NCI-H1105 treated with DMSO at 0.1 percent for 48 hours (cell line): ENCODE results near the gene DLX5.
"Not testable (repeated sequence)": the region's sequence is repeated elsewhere in the genome, so short reads cannot be mapped to it uniquely, and the experiment has no call there.

ENCODE experiments used
- DNase-seq: peaks from one replicate; lab custom pipeline; 2025; lab: John Stamatoyannopoulos, UW

DLX5 gene

DNA sequence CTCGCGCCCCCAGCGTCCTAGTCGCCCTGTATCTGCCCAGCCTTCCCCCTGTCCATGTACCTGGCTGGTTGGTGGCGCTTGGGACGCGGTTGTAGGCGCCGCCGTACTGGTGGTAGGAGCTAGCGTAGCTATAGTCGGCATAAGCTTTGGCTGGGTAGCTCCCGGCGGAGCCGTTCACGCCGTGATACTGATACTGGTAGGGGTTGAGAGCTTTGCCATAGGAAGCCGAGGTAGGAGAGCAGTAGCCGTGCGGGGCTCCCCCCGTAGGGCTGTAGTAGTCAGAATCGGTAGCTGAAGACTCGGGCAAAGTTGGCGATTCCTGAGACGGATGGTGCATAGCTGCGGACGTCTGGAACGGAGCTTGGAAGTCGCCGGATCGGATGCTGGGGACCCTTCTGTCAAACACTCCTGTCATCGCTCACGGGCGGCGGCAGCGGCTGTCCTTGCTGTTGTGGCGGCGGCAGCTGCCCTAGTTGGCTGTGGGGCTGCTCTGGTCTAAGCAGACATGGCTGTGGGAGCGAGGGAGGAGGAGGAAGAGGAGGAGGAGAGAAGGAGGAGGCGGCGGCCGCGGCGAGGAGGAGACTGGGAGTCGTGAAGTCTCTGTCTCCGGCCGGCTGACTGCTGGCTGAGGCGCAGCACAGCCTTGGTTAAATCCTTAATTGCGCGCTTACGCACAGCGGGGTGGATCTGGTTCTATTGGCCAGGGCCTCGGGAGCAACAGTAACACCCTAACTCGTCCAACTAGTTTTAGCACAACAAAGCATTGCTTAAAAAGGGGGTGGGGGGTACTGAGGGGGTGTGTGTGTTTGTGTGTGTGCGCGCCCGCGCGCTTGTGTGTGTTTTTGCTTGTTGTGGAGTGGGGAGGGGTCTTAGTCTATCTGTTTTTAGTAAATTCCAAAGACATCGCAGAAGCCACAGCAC is at the start of gene DLX5:
Gene DLX5 (minus strand): TSS at position 623 of the 921 bp plus-strand sequence. CDS start 208 bp downstream, at position 415.
- DNase-seq, result peak; percentile 96

DNA sequence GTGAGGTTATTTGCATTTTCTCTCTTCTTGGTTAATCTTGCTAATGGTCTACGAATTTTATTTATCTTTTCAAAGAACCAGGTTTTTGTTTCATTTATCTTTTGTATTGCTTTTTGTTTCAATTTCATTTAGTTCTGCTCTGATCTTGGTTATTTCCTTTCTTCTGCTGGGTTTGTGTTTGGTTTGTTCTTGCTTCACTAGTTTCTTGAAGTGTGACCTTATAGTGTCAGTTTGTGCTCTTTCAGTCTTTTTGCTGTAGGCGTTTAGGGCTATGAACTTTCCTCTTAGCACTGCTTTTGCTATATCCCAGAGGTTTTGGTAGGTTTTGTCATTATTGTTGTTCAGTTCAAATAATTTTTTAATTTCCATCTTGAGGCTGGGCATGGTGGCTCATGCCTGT is 47.4 kb upstream of the DLX5 start:
- DNase-seq, result not testable (repeated sequence)

DNA sequence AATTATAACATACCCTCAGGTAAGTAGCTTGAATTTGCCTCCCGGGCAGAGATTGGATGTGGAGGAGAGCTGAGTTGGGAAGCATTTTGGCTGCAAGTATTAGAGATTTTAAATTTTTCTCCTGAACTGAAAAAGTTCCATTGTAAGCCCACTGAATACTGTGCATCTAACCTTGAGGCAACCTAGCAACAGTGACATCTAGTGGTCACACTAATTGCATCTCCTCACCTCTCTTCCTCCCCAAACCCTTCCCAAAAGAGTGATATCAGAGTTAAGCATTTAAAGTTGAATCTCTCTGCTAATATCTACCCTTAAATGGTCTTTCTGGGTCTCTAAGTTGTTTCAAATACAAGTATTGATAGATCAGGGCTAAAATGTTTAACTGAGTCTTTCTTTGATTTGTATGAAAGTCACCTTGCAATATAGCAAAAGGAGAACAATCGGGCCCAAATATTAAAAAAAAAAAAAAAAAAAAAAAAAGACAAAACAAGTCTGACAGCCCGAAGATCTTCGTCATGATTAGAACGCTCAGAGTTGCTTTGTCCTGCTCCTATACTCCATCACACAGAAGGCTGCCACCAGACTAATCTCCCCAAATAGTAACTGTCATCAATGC is 40.4 kb upstream of the DLX5 start:
- peak; percentile 71 for DNase-seq

DNA sequence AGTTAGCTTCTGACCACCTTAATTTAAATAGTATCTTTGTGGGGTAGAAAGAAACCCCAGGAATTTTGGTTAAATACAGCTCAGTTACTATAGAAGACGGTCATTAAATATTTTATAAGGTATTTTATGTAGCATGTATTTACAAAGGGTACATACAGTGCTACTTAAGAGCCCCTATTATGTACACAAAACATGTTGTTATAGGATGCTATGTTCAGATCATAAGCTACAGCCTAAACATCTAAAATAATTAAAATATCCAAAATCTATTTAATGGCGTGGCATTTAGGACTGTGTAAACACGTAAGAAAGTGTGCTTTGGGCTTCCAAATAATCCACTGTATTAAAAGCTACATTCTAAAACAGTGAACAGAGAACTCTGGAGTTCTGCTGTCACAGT is 39.4 kb upstream of the DLX5 start:
- DNase-seq, result no peak

DNA sequence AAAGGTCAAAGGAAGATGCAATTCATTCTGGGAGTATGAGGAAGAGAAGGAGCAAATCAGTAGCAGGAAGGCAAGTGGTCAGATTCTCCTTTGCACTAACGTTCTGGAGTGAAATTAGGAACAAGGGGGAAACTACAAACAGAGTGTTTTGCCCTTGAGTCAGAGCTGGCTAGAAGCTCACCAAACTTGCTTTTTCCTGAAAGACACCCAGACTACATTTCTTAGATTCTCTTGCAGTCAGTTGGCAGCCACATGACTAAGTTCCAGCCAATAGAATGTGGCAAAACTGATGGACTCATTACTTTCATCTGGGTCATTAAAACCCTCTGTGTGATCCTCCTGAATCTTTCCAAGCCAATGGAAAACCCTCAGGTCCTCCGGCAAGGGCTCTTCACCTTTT is 18.6 kb upstream of the DLX5 start:
- no peak for DNase-seq

DNA sequence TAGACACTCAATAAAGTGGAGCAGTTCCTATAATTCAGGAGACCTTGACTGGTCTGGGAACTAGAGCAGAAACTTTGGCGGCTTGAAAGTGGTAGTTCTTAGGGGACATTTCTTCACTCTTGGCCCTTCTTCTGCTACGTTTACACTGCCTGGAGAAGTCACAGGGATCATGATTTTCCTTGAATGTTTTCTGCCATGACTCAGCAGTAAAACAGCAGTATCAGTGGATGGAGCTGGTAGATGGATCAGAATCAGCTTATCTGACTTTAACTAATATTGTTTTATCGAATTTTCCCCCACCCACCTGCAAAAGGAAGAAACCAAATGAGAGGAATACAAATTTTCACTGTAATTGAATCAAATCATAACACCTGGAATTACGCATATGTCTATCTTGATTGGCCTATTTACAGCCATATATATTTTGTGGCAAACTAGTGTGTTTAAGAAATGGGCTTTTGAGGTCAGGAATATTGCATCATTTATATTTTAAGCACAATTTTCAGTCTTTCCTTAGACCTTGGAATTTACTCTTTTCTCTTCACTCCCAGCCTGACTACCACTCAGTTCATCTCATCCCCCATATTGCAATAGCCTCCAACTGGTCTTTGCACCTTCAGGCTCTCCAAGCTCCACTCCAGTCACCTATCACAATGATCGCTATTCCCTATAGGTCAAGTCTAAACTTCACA is 14.9 kb upstream of the DLX5 start:
- DNase-seq, result no peak

DNA sequence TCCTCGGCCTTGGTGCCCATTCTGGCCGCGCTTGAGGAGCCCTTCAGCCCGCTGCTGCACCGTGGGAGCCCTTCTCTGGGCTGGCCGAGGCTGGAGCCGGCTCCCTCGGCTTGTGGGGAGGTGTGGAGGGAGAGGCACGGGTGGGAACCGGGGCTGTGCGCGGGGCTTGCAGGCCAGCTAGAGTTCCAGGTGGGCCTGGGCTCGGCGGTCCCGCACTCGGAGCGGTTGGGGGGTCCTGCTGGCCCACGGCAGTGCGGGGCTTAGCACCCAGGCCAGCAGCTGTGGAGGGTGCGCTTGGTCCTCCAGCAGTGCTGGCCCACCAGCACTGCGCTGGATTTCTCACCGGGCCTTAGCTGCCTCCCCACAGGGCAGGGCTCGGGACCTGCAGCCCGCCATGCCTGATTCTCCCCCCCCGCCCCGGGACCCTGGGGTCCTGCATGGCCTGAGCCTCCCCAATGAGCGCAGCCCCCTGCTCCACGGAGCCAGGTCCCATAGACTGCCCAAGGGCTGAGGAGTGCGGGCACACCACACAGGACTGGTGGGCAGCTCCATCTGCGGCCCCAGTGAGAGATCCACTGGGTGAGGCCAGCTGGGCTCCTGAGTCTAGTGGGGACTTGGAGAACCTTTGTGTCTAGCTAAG is 9.7 kb upstream of the DLX5 start:
- not testable (repeated sequence) for DNase-seq

DNA sequence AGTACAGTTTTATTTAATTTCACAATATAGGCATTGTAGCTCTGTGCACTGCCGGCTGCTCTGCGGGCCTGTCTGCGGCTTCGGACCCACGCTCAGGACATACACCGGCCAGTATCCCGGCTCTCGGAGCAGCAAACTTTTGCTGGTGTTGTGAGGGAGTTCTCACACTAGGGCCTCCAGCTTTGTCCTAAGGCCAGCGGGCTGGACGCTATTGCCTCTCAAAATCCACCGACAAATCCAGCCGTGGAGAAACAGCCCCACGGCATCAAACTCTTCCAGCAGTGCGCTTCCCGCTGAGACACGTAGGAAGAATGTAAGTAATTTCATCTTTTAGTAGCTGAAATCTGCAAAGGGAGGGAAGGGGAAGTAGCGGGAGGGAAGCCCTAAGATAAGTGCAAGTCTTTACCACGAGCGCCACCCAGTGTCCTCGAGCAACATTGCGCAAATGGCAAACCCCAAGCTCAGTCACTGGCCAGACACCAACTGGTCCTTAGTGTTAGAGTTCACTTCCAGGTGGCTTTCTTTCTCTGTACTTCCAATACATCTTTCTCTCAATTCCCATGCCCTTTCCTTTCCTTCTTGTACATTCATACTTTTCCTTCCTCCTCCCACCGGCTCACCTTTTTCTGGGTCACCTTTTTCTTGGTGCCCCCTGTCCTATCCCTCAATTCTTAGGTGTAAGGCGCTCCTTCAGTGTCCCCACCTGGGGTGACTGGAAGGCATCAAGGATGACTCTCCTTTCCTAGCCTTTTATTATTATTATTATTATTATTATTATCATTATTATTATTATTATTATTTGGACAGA is 3.0 kb upstream of the DLX5 start:
- DNase-seq, result peak; percentile 91

DNA sequence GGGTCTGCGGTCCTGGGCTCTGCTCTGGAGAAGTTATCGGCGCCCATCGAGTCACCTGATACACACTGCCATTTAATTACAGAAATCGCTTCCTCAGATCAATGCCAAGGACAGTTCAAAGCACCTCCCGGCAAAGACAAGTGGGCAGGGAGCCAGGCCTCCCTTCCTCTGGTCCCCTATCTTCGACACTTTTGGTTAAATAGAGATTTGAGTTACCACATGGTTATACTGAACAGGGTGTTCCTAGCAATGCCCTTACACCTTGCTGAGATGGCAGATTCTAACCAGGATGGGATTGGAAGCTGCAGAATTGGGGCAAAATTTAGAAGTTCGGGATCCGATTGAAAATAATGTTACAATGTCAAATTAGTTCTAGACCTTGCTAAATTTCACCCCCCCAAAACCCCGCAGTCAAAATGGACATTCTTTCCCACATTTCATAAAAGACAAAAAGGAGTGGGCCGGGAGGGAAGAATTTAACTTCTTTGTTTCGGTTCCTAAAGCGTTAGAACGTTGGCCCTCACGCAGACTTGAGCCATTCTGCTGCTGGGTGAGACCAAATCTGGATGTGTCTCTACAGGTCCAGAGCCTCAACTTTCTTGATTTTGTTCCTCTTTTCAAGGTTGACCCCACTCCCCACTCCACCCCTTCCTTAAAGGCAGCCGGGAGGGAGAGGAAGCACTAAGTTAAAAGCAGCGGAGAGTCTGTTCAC is 2.2 kb upstream of the DLX5 start:
- DNase-seq, result peak; percentile 95

DNA sequence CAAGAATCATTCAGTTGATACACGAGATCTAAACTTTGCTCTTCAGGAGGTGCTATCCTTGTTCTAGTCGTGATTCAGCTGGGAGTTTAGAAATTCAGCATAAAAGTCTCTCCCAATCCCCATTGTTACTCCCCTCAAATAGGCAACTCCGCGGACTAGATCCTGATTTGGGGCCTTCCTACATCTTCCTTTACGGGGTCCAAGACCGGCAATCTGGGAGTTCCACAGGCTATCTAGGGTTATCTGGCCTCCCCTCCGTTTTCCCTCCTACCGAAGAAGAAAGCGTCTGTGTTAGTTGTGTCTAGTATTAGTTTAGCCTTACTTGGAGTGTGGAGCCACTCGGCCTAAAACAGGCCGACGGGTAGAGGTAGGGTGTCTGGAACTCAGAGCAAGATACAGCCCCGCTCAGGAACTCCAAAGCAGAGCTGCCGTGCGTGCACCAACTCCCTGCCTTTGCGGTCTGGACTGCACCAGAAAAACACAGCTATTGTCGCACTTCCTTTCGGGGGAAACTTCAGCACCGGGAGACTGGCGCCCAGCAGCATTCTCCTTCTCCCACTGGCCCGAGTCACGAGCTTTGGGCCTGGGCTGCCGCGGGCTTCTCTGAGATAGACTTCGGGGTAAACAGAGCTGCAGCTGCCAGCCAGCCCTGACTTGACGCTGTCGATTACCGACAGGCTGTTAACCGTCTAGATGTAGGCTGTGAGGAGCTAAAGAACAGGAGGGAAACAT is 1.5 kb upstream of the DLX5 start:
- DNase-seq, result no peak

DNA sequence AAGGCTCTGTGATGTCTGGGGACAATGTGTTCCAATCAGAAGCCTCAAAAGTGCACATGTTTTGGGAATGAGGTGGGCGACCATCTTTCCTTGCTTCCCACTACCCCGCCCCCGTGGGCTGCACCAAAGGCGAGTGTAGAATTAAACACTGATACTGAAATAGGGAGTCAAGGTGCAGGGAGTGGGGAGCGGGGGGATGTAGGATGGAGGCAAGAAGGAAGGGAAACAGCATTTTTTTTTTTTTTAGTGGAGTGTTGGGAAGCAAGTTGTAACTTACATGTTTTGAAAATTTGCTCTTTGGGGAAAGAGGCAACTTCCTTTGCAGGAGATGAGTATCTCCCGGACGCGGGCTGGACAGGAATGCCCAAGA is 484 bp upstream of the DLX5 start:
- DNase-seq, result peak; percentile 96

DNA sequence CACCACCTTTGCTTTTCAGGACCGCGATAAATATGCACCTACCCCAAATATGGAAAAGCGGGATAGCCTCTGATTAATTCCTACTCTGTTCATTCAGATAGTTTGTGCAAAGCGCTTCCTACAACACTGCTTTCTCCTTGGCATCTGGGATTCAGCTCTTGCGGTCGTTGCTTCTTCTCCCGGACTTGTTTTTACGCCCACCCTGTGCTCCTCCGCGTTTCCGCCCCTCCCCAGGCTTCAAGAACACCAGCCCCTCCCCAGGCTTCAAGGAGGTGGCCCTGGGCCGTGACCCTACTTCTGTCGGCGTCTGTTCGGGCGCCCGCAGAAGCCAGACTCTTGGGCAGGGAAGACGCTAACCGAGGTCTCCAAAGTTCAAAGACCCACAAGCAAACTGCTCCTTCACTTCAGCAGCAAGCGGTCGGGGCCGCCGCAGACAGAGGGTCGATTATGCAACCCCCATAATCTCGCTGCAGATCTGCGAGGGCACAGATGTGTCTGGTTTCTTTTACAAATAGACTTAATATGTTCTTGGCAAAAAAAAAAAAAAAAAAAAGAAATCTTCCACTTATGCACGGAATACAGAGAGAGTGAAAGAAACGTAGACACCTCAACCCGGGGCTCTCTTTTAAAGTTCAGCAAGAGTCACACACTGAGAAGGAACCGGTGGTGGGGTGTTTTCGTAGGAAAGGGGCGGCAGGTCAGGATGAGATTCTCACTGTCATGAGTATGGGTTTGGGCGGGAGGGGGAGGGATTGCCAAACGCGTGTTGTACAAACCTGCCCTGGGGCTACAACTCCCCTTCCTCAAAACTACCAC is 1.9 kb downstream of the DLX5 start:
- DNase-seq, result no peak

DNA sequence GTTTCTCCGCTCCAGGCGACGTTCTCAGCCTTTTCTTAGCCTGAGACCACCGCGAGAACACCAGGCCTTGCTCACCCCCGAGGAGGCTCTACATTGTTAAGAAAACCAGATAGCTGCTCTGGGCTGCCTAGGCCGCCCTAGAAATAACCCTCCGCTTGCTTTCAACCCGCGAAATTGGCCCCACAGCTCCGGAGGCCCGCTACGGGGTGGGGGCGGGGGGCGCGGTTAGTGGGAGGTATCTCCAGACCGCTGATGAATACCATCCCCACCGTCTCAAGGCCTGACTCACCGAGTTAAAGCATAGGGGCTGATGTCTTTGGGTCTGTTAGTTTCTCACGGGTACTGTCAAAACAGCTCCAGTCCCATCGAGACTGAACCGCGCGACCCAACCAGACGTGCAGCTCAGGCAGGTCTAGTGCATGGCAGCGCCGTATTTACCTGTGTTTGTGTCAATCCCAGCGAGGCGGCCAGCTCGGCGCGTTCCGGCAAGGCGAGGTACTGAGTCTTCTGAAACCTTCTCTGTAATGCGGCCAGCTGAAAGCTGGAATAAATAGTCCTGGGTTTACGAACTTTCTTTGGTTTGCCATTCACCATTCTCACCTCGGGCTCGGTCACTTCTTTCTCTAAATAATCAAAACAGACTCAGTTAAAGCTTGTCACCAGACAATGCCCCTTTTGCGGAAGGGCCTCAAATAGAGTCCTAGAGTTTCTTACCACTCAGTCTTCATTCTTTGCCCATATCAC is 2.7 kb downstream of the DLX5 start:
- DNase-seq, result no peak

DNA sequence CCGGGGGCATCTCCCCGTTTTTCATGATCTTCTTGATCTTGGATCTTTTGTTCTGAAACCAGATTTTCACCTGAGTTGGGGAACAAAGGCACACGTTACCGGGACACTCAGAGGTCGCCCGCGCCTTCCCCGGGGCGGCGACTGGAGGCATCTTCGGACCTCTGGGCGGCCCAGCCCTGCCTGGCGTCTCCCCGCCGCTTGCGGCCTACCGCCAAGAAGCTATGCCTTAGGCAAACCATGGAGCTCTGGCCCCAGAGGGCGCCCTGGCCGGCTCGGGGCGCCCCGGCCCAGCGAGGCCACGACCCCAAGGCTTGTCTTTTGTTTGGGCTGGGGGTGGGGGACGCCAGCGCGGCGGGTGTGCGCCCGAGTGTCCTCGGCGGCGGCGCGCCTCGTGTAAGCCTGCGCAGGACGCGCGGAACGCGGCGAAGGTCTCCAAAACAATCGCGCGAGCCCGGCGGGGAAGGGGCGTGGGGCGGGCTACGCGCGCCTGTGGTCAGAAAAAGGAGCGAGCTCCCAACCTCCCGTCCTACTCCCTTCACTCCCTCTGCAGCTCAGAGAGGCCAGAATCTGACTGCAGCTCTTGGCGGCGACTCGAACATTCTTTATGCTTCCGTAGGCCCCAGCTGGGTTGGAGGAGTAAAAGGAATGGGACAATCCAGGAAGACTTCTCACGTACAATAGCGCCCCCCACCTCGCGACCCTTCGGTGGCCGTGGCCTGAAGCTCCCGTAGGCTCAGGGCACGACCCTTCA is 3.5 kb downstream of the DLX5 start:
- DNase-seq, result no peak

DNA sequence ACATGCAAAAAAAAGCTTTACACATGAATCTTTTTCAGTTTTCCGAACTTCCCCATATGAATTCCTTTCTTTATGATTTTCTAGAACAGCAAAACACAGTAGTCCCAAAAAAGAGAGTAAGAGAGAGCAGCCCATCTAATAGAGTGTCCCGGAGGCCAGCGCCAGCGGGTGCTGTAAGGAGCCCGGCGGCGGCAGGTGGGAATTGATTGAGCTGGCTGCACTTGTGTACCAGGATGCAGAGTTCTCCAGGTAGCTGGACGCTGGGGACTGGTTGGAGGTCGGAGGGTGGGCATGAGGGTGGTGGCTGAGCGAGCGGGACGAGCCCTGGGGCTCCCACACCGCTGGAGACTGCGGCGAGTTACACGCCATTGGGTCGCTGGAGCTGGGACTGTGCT is 4.0 kb downstream of the DLX5 start:
- DNase-seq, result no peak

DNA sequence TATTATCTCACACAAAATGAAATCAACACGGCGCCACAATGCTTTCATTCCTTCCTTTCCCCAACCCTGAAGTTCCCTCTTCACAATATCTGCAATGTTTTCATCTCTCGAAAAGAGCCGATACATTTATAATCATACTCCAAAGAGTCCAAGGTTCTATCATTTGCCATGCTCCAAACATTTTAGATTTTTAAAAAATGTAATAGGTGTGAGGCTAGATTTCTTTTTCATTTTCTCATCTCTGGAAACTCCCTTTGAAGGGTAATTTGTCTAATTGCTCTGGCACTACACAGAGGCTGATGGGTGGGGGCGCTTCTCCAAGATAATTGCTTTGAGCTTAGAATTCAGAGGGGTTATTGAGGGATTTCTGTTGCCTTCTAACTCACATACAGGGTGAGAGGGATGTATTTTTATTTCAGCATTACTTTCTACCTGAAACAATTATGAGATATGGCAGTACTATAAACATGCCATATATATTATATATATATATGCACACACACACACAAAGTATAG is 4.9 kb downstream of the DLX5 start:
- peak; percentile 84 for DNase-seq

DNA sequence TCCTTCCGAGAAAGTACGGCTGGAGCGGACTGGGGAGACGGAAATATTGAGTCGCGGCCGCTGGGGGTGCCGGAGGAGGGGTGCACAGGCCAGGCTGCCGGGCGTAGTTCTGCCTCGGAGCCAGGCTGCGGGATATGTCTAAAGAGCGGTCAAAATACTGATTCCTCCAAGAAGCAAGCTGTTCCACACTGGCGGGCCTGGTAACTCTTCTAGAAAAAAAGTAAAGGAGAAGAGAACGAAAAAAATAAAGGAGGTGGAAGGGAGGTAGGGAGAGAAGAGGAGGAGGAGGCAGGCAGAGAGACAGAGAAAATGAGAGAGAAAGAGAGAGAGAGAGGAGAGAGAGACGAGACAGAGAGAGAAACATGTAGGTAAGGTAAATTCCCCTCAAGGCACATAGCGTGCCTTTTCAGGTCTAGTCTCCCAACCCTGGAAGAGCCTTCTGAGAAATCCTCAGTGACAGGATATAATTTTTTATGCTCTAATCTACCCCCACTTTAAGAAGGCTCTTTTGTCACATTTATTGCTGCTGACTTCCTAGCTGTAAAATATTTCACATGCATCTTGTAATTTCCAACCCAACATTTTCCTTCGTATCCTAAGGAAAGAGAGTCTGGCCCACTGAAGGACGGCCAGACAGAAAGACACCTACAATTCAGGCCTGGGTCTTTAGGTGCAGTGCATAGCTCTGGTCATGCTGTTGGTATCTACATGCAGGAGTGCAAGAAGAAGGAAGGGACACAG is 5.7 kb downstream of the DLX5 start:
- DNase-seq, result no peak
